Measurements from ENCODE around the gene SURF2. TPM values are rescaled to one million over a fixed set of nuclear protein-coding genes. Genes with fewer than 3 reads are reported as not detected.
"Not testable (repeated sequence)": the region's sequence is repeated elsewhere in the genome, so short reads cannot be mapped to it uniquely, and the experiment has no call there.

Gene SURF2
- polyA plus RNA-seq, 1 experiment = 10.0 TPM

DNA sequence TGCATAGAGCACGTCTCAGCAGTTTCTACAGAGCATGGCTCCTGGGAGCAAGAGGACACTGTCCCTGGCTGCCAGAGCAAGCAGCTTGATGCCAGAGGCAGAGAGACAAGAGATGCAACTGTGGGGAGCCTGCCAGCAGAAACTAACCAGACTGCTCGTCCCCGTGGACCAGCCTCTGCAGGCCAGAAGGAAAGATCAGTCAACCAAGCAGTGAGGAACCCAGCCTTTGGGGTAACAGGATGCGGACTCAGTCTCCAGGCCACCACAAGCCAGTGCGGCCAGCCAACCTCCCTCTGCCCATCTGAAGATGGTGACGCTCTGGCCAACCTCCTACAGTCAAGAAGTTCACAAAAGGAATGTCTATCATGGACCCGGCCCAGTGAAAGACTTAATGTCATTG, 15.8 kb downstream of the SURF2 start:
- H3K36me3 ChIP-seq (ENCODE audit: control insufficient read depth, insufficient read depth, low read length) = peaks cover 24% of the 10 kb centered on the region
- H3K4me3 ChIP-seq (ENCODE audit: low read depth, low read length) = no peak overlapping the region
- DNase-seq (ENCODE audit: low read depth) = no peak
- CTCF ChIA-PET = interaction anchor here (0.6 to 2.8 kb wide), 3 partner anchors 9 to 1842 kb away, joined by 3 to 7 read pairs (median 4); no protein-coding TSS in a partner anchor
- H3K27me3 ChIP-seq (ENCODE audit: control insufficient read depth, insufficient read depth, low read length) = no peaks in the 10 kb centered on the region
- no peak for TF ChIP-seq CTCF (IDR thresholded peaks at IDR 0.05; ENCODE audit: insufficient read depth, low read depth, low read length)
- POLR2A ChIA-PET = no interaction called here

DNA sequence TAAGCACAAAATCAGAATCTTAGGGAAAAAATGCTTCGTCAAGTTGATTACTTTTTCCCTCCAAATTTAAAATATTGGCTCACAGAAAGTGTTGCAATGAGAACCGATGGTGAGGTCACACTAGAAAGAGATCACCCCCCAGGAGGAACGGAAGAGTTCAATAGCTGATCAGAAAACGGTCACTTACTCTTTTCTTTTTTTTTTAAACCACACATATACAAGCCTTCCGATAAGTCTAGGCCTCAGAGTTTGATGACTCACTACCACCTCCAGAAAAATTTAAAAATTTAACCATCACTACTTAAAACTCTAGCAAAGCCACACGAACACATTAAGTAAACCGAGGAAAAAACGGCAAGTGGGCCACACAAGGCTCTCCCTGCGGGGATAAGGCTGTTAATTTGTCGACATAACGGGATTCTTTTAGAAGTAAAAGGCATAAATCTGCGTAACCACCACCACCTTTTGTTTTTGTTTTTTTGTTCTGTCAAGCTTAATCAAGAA, 18.3 kb downstream of the SURF2 start:
- TF ChIP-seq CTCF (IDR thresholded peaks at IDR 0.05; ENCODE audit: insufficient read depth, low read depth, low read length) = no peak
- DNase-seq (ENCODE audit: low read depth) = no peak
- ChIA-PET CTCF (interaction anchor here (0.7 to 1.6 kb wide), 6 partner anchors 9 to 1539 kb away, joined by 3 read pairs; no protein-coding TSS in a partner anchor), POLR2A (no interaction called here)
- Histone ChIP-seq H3K4me3 (ENCODE audit: low read depth, low read length) (peak overlapping the region; percentile 77), H3K36me3 (ENCODE audit: control insufficient read depth, insufficient read depth, low read length) (peaks cover 17% of the 10 kb centered on the region), H3K27me3 (ENCODE audit: control insufficient read depth, insufficient read depth, low read length) (no peaks in the 10 kb centered on the region)

DNA sequence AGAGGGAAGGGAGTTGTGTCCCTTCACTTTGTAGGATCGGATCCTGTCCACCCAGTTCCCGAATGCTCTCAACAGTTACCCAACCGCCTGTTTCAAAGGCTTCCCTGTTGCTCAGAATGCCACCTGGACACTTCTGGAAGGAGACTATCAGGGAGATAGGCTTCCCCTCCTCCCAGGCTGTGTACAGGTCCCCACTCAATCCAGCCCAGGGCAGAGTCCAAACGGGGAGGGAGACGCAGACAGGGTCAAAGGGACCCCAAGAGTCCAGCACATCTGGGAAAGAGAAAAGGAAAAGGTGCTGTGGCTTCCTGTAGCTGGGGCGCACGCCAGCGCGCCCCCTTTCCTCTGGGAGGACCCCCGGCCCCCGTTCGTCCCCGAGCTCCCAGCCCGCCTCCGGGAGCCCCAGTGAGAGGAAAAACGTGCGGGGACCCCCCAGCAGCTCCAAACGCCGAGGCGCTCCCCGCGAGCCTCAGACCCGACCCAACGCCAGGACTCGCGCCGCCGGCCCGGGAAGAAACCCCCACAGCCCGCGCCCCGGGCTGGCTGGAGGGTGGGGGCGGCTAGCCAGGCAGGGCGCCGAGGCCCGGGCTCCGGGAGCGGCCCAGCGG, 18.9 kb downstream of the SURF2 start:
- POLR2A ChIA-PET = no interaction called here
- no peaks in the 10 kb centered on the region for H3K27me3 ChIP-seq (ENCODE audit: control insufficient read depth, insufficient read depth, low read length)
- H3K36me3 ChIP-seq (ENCODE audit: control insufficient read depth, insufficient read depth, low read length) = peaks cover 14% of the 10 kb centered on the region
- CTCF ChIA-PET = interaction anchor here (1.0 to 1.6 kb wide), 2 partner anchors 25 to 42 kb away, joined by 3 read pairs; no protein-coding TSS in a partner anchor
- no peak for TF ChIP-seq CTCF (IDR thresholded peaks at IDR 0.05; ENCODE audit: insufficient read depth, low read depth, low read length)
- no peak for DNase-seq (ENCODE audit: low read depth)
- peak overlapping the region; percentile 77 for H3K4me3 ChIP-seq (ENCODE audit: low read depth, low read length)

DNA sequence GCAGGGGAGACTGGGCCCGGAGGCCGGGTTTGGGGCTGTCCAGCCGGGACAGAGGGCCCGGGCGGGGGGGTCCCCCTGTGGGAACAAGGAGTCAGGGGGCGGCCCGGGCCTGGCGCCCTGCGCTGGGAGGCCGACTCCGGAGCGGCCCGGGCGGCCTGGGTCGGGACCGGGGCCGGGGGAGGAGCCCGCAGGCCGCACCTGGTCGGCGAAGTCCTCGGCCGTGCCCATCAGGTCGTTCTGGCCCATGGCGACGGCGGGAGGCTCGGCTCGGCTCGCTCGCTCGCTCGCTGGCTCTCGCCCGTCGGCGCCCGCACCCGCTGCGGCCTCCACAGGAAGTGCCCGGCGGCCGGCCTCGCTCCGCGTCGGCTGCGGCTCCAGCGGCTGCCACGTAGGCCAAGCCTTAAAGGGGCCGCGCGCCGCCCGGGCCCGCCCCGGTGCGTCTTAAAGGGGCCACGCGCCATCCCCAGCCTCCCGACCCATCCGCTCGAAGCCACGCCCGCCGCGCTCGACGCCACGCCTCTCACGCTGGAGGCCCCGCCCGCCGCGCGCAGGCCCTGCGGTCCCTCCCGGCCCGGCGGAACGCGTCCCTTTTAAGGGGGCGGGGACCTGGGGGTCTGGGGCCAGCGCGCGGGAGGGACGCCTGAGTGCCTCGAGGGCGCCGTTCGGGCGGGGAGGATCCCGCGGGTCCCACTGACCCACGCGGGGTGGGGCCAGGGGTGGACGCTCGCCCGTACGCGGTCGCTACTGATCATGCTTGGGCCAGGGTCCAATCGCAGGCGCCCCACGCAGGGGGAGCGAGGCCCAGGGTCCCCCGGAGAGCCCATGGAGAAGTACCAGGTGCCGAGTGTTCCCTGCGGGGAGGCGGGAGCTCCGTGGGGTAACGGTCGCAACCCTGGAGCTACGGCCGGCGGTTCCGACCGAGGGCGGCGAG, 19.6 kb downstream of the SURF2 start, which contains the start of the genes STKLD1 and SURF4:
STKLD1 (plus strand) TSS at position 643 of the 931 bp plus-strand sequence; CDS start at position 751, 108 bp downstream.
SURF4 (minus strand) TSS at position 337 of the 931 bp plus-strand sequence; CDS start at position 246, 91 bp downstream.
- H3K27me3 ChIP-seq (ENCODE audit: control insufficient read depth, insufficient read depth, low read length) = no peaks in the 10 kb centered on the region
- H3K36me3 ChIP-seq (ENCODE audit: control insufficient read depth, insufficient read depth, low read length) = peaks cover 10% of the 10 kb centered on the region
- ChIA-PET POLR2A (no interaction called here), CTCF (interaction anchor here (1.6 kb wide), 1 partner anchor 34 kb away, joined by 3 read pairs; no protein-coding TSS in a partner anchor)
- peak within 1 kb of the TSS; percentile 79 for H3K4me3 ChIP-seq (ENCODE audit: low read depth, low read length)
- DNase-seq (ENCODE audit: low read depth) = peak; percentile 69
- TF ChIP-seq CTCF (IDR thresholded peaks at IDR 0.05; ENCODE audit: insufficient read depth, low read depth, low read length) = no peak

DNA sequence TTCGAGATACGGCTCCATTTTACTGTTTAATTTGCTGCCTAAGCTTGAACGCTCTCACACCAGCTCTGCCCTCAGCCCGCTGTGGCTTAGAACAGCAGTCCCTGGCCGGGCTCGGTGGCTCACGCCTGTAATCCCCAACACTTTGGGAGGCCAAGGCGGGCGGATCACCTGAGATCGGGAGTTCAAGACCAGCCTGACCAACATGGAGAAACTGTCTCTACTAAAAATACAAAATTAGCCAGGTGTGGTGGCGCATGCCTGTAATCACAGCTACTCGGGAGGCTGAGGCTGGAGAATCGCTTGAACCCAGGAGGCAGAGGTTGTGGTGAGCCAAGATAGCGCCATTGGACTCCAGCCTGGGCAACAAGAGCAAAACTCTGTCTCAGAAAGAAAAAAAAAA, 20.9 kb downstream of the SURF2 start:
- H3K4me3 ChIP-seq (ENCODE audit: low read depth, low read length); H3K36me3 ChIP-seq (ENCODE audit: control insufficient read depth, insufficient read depth, low read length); POLR2A ChIA-PET; DNase-seq (ENCODE audit: low read depth); H3K27me3 ChIP-seq (ENCODE audit: control insufficient read depth, insufficient read depth, low read length): not testable (repeated sequence)
- CTCF ChIA-PET = interaction anchor here (0.7 to 2.3 kb wide), 4 partner anchors 26 to 37 kb away, joined by 3 to 8 read pairs (median 4); no protein-coding TSS in a partner anchor
